ES-I3 (cell line): Measurements from ENCODE around the gene DNAH11.

Experiments used
- H3K36me3 ChIP-seq: 2 replicates; pipeline ENCODE4 v1.6.1; 2013; ENCODE audit warnings: mild to moderate bottlenecking, low read length, control low read depth, moderate library complexity; ENCODE audit not compliant: insufficient read depth
- H3K4me1 ChIP-seq: 2 replicates; pipeline ENCODE4 v1.6.1; 2013; ENCODE audit warnings: mild to moderate bottlenecking, control low read depth, low read length; ENCODE audit not compliant: insufficient read depth
- H3K9ac ChIP-seq: 2 replicates; pipeline ENCODE4 v1.6.1; 2013; ENCODE audit warnings: low read depth, mild to moderate bottlenecking, low read length, moderate library complexity
- H3K9me3 ChIP-seq: 2 replicates; pipeline ENCODE4 v1.6.1; 2013; ENCODE audit warnings: mild to moderate bottlenecking, low read length, moderate library complexity; ENCODE audit not compliant: control insufficient read depth, insufficient read depth

DNAH11 gene

GRCh38 chr7:21538936-21539495, 3.8 kb upstream of the DNAH11 start:
- H3K4me1 ChIP-seq: peaks cover 13% of the 10 kb centered on the region; the same call in 1 of the 2 replicates
- no peaks in the 10 kb centered on the region for H3K36me3 ChIP-seq
- H3K9me3 ChIP-seq: no peaks in the 10 kb centered on the region
- no peak overlapping the region for H3K9ac ChIP-seq

DNA sequence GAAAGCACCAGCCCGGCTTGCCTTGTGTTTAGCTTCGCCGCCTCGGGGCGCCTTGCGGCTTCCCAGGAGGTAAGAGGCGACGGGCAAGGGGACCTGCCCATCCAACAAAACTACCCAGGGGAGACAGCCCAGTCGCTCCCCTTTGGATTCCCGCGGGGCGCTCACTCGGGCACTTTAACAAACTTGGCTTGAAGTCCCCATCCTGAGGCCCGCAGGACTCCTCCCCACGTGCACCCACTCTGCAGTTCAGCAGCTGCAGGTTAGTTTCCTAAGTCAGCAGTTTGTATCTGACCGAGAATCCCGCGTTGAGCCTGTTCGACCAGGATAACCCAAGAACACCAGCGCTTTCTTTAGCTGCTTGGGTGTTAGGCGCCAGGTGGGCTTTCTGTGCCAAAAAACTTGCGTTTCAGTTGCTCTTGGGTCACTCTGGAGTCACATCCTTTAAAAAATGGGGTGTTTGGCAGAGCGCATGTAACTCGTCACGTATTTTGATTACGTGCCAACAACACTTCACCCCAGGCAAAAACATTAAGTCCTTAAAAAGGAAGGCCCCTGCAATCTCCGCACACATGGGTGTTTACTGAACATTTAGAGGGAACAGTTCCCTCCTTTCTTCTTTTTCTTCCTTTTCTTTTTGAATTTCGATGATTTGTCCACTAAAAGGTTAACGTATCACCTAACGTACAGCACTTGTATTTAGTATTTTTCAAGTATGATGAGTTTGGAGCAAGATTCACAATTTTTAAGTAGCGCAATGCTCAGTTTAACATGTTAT, 876 bp downstream of the DNAH11 start:
- H3K4me1 ChIP-seq: peaks cover 13% of the 10 kb centered on the region; the same call in 1 of the 2 replicates
- H3K9ac ChIP-seq: peak overlapping the region; percentile 68
- H3K36me3 ChIP-seq: no peaks in the 10 kb centered on the region
- H3K9me3 ChIP-seq: no peaks in the 10 kb centered on the region

GRCh38 chr7:21544303-21544656, 1.4 kb downstream of the DNAH11 start:
- H3K36me3 ChIP-seq: no peaks in the 10 kb centered on the region
- peak overlapping the region; percentile 68; the same call in 1 of the 2 replicates for H3K9ac ChIP-seq
- H3K4me1 ChIP-seq: peaks cover 11% of the 10 kb centered on the region; the same call in 1 of the 2 replicates
- H3K9me3 ChIP-seq: no peaks in the 10 kb centered on the region

GRCh38 chr7:21544715-21545114, 1.9 kb downstream of the DNAH11 start:
- Histone ChIP-seq H3K9me3 (no peaks in the 10 kb centered on the region), H3K4me1 (peaks cover 7% of the 10 kb centered on the region; the same call in 1 of the 2 replicates), H3K9ac (no peak overlapping the region), H3K36me3 (no peaks in the 10 kb centered on the region)

DNA sequence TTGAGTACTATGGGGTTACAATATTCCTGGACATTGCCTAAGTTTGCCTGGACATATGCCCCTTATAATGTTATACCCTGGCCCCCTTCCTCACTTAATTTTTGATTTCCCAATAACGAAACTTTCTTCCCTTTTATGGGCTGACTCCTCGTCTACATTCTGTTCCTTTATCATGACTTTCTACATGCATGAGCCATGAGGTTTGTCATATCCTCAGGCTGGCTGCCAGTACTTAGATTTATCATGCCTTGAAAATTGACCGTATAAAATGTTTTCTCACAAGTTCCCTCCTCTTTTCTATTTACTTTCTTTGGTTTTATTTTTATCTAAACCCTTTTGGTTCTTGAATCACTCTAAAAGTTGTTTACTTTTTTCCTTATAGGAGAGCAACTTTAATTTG, 4.7 kb downstream of the DNAH11 start:
- no peaks in the 10 kb centered on the region for H3K36me3 ChIP-seq
- H3K4me1 ChIP-seq: peaks cover 8% of the 10 kb centered on the region; the same call in 1 of the 2 replicates
- no peak overlapping the region for H3K9ac ChIP-seq
- H3K9me3 ChIP-seq: no peaks in the 10 kb centered on the region

GRCh38 chr7:21548491-21548890, 5.7 kb downstream of the DNAH11 start:
- Histone ChIP-seq H3K36me3 (no peaks in the 10 kb centered on the region), H3K9ac (no peak overlapping the region), H3K9me3 (no peaks in the 10 kb centered on the region), H3K4me1 (peaks cover 8% of the 10 kb centered on the region; the same call in 1 of the 2 replicates)

DNA sequence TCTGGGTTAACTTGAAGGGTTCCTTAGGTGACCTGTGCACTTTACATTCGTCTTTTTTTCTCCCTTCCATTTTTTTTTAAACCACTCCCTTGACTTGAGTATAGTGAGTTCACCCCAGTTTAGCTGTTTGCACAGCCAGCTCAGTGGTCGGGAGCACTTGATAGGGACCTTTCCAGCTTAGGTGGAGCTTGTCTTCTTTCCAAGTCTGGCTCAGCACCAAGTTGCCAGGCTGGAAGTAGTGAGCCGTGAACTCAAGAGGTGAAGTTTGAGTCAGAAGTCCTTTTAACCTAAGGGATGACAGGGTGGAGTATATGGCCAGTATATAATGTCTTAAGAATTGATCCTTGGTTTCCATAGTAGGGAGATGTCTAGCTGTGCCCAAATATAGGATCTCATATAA, 7.2 kb downstream of the DNAH11 start:
- no peaks in the 10 kb centered on the region for H3K9me3 ChIP-seq
- H3K9ac ChIP-seq: no peak overlapping the region
- H3K4me1 ChIP-seq: peaks cover 8% of the 10 kb centered on the region; the same call in 1 of the 2 replicates
- H3K36me3 ChIP-seq: no peaks in the 10 kb centered on the region

GRCh38 chr7:21550821-21551531, 8.1 kb downstream of the DNAH11 start:
- Histone ChIP-seq H3K9ac (no peak overlapping the region), H3K36me3 (no peaks in the 10 kb centered on the region), H3K4me1 (peaks cover 8% of the 10 kb centered on the region; the same call in 1 of the 2 replicates), H3K9me3 (no peaks in the 10 kb centered on the region)

- Histone ChIP-seq H3K9me3 (no peaks in the 10 kb centered on the region), H3K36me3 (no peaks in the 10 kb centered on the region), H3K9ac (no peak overlapping the region), H3K4me1 (no peaks in the 10 kb centered on the region)
These were observed 19.5 kb downstream of the DNAH11 start for GRCh38 chr7:21562385-21562784.

- no peak overlapping the region for H3K9ac ChIP-seq
- H3K9me3 ChIP-seq: no peaks in the 10 kb centered on the region
- no peaks in the 10 kb centered on the region; the same call in 1 of the 2 replicates for H3K4me1 ChIP-seq
- H3K36me3 ChIP-seq: no peaks in the 10 kb centered on the region
These were observed 22.8 kb downstream of the DNAH11 start for GRCh38 chr7:21565614-21566013.

GRCh38 chr7:21566094-21566493, 23.3 kb downstream of the DNAH11 start:
- H3K36me3 ChIP-seq: no peaks in the 10 kb centered on the region
- no peaks in the 10 kb centered on the region for H3K9me3 ChIP-seq
- H3K4me1 ChIP-seq: peaks cover 2% of the 10 kb centered on the region; the same call in 1 of the 2 replicates
- H3K9ac ChIP-seq: no peak overlapping the region

GRCh38 chr7:21568762-21569161, 25.9 kb downstream of the DNAH11 start:
- H3K9ac ChIP-seq: no peak overlapping the region
- no peaks in the 10 kb centered on the region for H3K36me3 ChIP-seq
- H3K4me1 ChIP-seq: peaks cover 3% of the 10 kb centered on the region; the same call in 1 of the 2 replicates
- no peaks in the 10 kb centered on the region for H3K9me3 ChIP-seq

- Histone ChIP-seq H3K9me3 (no peaks in the 10 kb centered on the region), H3K9ac (no peak overlapping the region), H3K36me3 (no peaks in the 10 kb centered on the region), H3K4me1 (peaks cover 3% of the 10 kb centered on the region; the same call in 1 of the 2 replicates)
These were observed 29.8 kb downstream of the DNAH11 start for GRCh38 chr7:21572331-21573313.
